GM23338 (cell line): Measurements from ENCODE around the gene ACO1. TPM values are rescaled to one million over a fixed set of nuclear protein-coding genes. Genes with fewer than 3 reads are reported as not detected.

ENCODE experiments used
- ATAC-seq: fragments of 200-7000 bp; cut with Tn5 transposase; 3 replicates; pipeline ENCODE4 v1.9.1; 2020
- DNase-seq: peaks from one replicate; pipeline ENCODE4 v3.0.0-alpha.2; 2015; ENCODE audit warnings: low spot score
- H2AFZ ChIP-seq: fragments of 200-600 bp; sonication (generic); 2 replicates; pipeline ENCODE4 v1.8.0; 2016; ENCODE audit warnings: antibody characterized with exemption, mild to moderate bottlenecking, moderate library complexity
- H3F3A ChIP-seq: fragments of 200-600 bp; sonication (generic); replicated peaks from 2 replicates; pipeline ENCODE4 v1.8.0; 2017; ENCODE audit warnings: antibody characterized with exemption, mixed run types, low read depth
- H3K27ac ChIP-seq: fragments of 200-600 bp; sonication (generic); 2 replicates; pipeline ENCODE4 v1.6.1; 2016; ENCODE audit warnings: low read depth
- H3K27me3 ChIP-seq: fragments of 200-600 bp; sonication (generic); 2 replicates; pipeline ENCODE4 v1.8.0; 2016; ENCODE audit warnings: mild to moderate bottlenecking, mixed run types, moderate library complexity; ENCODE audit not compliant: insufficient read depth
- H3K36me3 ChIP-seq: fragments of 200-600 bp; sonication (generic); 2 replicates; pipeline ENCODE4 v1.8.0; 2016; ENCODE audit warnings: mild to moderate bottlenecking; ENCODE audit not compliant: insufficient read depth
- H3K4me1 ChIP-seq: fragments of 200-600 bp; sonication (generic); 2 replicates; pipeline ENCODE4 v1.8.0; 2016; ENCODE audit warnings: mild to moderate bottlenecking, moderate library complexity; ENCODE audit not compliant: insufficient read depth
- H3K4me2 ChIP-seq: fragments of 200-600 bp; sonication (generic); 2 replicates; pipeline ENCODE4 v1.7.1; 2017; ENCODE audit warnings: mixed run types
- H3K4me3 ChIP-seq: fragments of 200-600 bp; sonication (generic); 2 replicates; pipeline ENCODE4 v1.6.1; 2016; ENCODE audit warnings: mixed run types
- H3K79me2 ChIP-seq: fragments of 200-600 bp; sonication (generic); replicated peaks from 2 replicates; pipeline ENCODE4 v1.8.0; 2017; ENCODE audit warnings: mild to moderate bottlenecking; ENCODE audit not compliant: insufficient read depth
- H3K9me2 ChIP-seq: fragments of 200-600 bp; sonication (generic); 2 replicates; pipeline ENCODE4 v1.8.0; 2017; ENCODE audit not compliant: insufficient read depth
- H4K20me1 ChIP-seq: fragments of 200-600 bp; sonication (generic); replicated peaks from 2 replicates; pipeline ENCODE4 v1.8.0; 2017; ENCODE audit warnings: mild to moderate bottlenecking; ENCODE audit not compliant: insufficient read depth
- H3K27ac Mint-ChIP-seq: 2 replicates; pipeline ENCODE4 v1.8.0; 2020; ENCODE audit warnings: inconsistent platforms, mild to moderate bottlenecking, moderate library complexity, mixed read lengths
- H3K27me3 Mint-ChIP-seq: 3 replicates; pipeline ENCODE4 v1.8.0; 2022; ENCODE audit warnings: low read depth, mild to moderate bottlenecking, moderate library complexity, mixed read lengths, inconsistent platforms; ENCODE audit not compliant: insufficient read depth, poor library complexity
- H3K36me3 Mint-ChIP-seq: 3 replicates; pipeline ENCODE4 v1.8.0; 2021; ENCODE audit warnings: low read depth, mild to moderate bottlenecking, inconsistent platforms, moderate library complexity, mixed read lengths
- H3K4me1 Mint-ChIP-seq: 3 replicates; pipeline ENCODE4 v1.8.0; 2020; ENCODE audit warnings: mild to moderate bottlenecking, inconsistent platforms, mixed read lengths
- H3K4me3 Mint-ChIP-seq: 3 replicates; pipeline ENCODE4 v1.8.0; 2021; ENCODE audit warnings: moderate library complexity, mild to moderate bottlenecking, inconsistent platforms, mixed read lengths
- H3K9me3 Mint-ChIP-seq: 3 replicates; pipeline ENCODE4 v1.8.0; 2020; ENCODE audit warnings: moderate library complexity, mild to moderate bottlenecking, inconsistent platforms, mixed read lengths
- CREB1 ChIP-seq: fragments of 250-450 bp; sonication (Bioruptor Pico); IDR thresholded peaks from 2 replicates; pipeline ENCODE4 v1.5.0; 2020; ENCODE audit warnings: low read depth, mild to moderate bottlenecking, moderate library complexity
- EZH2 ChIP-seq: fragments of 200-600 bp; sonication (generic); IDR thresholded peaks from one replicate; pipeline ENCODE4 v1.8.0; 2017; ENCODE audit warnings: antibody characterized with exemption, mild to moderate bottlenecking, low read depth; ENCODE audit not compliant: unreplicated experiment
- EZH2phosphoT487 ChIP-seq: fragments of 200-600 bp; sonication (generic); IDR thresholded peaks from one replicate; pipeline ENCODE4 v1.8.1; 2018; ENCODE audit warnings: antibody characterized with exemption; ENCODE audit not compliant: unreplicated experiment
- JUNB ChIP-seq: IDR thresholded peaks from one replicate; pipeline ENCODE4 v1.6.1; 2016; ENCODE audit warnings: antibody characterized with exemption; ENCODE audit not compliant: unreplicated experiment
- NANOG ChIP-seq: IDR thresholded peaks from 2 replicates; pipeline ENCODE4 v1.6.1; 2016; ENCODE audit warnings: antibody characterized with exemption, borderline replicate concordance
- POLR2AphosphoS5 ChIP-seq: IDR thresholded peaks from 2 replicates; pipeline ENCODE4 v1.6.1; 2016; ENCODE audit warnings: antibody characterized with exemption, low read depth
- STAT1 ChIP-seq: IDR thresholded peaks from one replicate; pipeline ENCODE4 v1.6.1; 2016; ENCODE audit warnings: antibody characterized with exemption; ENCODE audit not compliant: unreplicated experiment
- ZNF114 ChIP-seq: fragments of 250-450 bp; sonication (Bioruptor Pico); IDR thresholded peaks from 2 replicates; pipeline ENCODE4 v1.5.0; 2020; ENCODE audit warnings: mild to moderate bottlenecking, moderate library complexity
- ZNF331 ChIP-seq: fragments of 250-450 bp; sonication (Bioruptor Pico); IDR thresholded peaks from 2 replicates; pipeline ENCODE4 v1.5.0; 2020; ENCODE audit warnings: low read depth, mild to moderate bottlenecking, moderate library complexity
- polyA plus RNA-seq: library from polyadenylated mRNA; unstranded; fragments of >200 nt; fragmentation: Nextera tagmentation; extraction: Ambion mirVana; gene quantifications from 2 replicates; pipeline ENCODE4 v1.2.1, GENCODE V29; 2016
- total RNA-seq: library from RNA; depleted of rRNA; stranded (reverse); fragments of >200 nt; shearing (Covaris generic); gene quantifications from 2 replicates; pipeline ENCODE4 v1.2.3, GENCODE V29; 2014
- TF ChIP-seq, protein P1 (sequence below): IDR thresholded peaks from one replicate; pipeline ENCODE4 v1.6.1; 2018; ENCODE audit warnings: antibody characterized with exemption; ENCODE audit not compliant: unreplicated experiment
- TF ChIP-seq, protein P2 (sequence below): IDR thresholded peaks from 2 replicates; pipeline ENCODE4 v1.6.1; 2016; ENCODE audit warnings: antibody characterized with exemption
- TF ChIP-seq, protein P3 (sequence below), 2 experiments: fragments of 200-600 bp in 1 of 2; sonication (generic) in 1 of 2; conservative IDR thresholded peaks; 2 replicates each; pipeline versions ENCODE4 v1.5.1 to v1.6.1; 2016 to 2017; ENCODE audit warnings: antibody characterized with exemption in 2 of 2, low read depth in 2 of 2, mild to moderate bottlenecking in 2 of 2, moderate library complexity in 1 of 2
- TF ChIP-seq, protein P4 (sequence below): fragments of 250-450 bp; sonication (Bioruptor Pico); IDR thresholded peaks from 2 replicates; pipeline ENCODE4 v1.5.0; 2020; ENCODE audit warnings: mild to moderate bottlenecking, moderate library complexity

The ACO1 gene
- total and polyA plus RNA-seq, 2 experiments from 2014 or later: 16.6 to 41.0 TPM

DNA sequence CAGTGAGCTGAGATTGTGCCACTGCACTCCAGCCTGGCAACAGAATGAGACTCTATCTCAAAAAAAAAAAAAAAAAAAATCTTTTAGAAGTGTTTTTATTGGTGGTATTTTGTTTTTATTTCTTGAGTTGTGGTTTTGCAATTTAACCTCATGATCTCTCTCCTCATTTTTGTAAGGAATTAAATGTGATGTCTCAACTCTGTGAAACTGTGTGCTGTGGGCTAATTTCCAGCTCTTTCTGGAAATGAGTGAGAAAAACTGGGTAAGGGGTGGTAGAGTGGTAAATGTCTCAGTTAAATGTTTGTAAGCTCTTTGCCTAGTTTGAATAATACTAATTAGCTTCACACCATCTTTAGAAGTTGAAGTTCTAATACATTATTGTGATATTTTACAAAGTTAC is 29.0 kb downstream of the ACO1 start (continued):
- TF ChIP-seq STAT1 (no peak), CREB1 (CRISPR knock-in tag) (no peak), POLR2AphosphoS5 (no peak), ZNF114 (CRISPR knock-in tag) (no peak), ZNF331 (CRISPR knock-in tag) (no peak)
- TF ChIP-seq, protein P1, sequence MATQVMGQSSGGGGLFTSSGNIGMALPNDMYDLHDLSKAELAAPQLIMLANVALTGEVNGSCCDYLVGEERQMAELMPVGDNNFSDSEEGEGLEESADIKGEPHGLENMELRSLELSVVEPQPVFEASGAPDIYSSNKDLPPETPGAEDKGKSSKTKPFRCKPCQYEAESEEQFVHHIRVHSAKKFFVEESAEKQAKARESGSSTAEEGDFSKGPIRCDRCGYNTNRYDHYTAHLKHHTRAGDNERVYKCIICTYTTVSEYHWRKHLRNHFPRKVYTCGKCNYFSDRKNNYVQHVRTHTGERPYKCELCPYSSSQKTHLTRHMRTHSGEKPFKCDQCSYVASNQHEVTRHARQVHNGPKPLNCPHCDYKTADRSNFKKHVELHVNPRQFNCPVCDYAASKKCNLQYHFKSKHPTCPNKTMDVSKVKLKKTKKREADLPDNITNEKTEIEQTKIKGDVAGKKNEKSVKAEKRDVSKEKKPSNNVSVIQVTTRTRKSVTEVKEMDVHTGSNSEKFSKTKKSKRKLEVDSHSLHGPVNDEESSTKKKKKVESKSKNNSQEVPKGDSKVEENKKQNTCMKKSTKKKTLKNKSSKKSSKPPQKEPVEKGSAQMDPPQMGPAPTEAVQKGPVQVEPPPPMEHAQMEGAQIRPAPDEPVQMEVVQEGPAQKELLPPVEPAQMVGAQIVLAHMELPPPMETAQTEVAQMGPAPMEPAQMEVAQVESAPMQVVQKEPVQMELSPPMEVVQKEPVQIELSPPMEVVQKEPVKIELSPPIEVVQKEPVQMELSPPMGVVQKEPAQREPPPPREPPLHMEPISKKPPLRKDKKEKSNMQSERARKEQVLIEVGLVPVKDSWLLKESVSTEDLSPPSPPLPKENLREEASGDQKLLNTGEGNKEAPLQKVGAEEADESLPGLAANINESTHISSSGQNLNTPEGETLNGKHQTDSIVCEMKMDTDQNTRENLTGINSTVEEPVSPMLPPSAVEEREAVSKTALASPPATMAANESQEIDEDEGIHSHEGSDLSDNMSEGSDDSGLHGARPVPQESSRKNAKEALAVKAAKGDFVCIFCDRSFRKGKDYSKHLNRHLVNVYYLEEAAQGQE: no peak

DNA sequence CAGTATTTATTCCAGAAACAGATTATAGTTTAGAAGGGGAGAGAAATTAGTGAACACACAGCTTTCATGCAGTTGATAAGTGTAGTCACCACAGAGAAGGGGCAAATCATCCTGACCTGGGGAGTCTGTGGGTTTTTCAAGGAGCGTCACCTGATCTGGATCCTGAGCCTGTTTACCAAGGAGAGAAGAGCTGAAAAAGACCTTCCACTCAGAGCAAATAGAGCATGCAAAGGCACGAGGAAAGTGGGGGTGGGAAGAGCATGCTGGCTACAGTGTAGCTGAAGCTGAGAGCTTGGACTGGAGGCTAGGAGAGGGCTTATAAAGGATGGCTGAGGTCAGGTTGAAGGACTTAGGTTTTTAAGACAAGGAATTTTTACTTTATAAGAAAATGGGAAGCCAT is 30.4 kb downstream of the ACO1 start:
- H3K9me2 ChIP-seq: no peaks in the 10 kb centered on the region
- Mint-ChIP-seq H3K36me3 (peaks cover 26% of the 10 kb centered on the region; the same call in 2 of the 3 replicates), H3K27ac (no peak overlapping the region), H3K9me3 (no peaks in the 10 kb centered on the region), H3K4me1 (no peaks in the 10 kb centered on the region), H3K27me3 (no peaks in the 10 kb centered on the region), H3K4me3 (no peak overlapping the region)
- TF ChIP-seq, protein P2, sequence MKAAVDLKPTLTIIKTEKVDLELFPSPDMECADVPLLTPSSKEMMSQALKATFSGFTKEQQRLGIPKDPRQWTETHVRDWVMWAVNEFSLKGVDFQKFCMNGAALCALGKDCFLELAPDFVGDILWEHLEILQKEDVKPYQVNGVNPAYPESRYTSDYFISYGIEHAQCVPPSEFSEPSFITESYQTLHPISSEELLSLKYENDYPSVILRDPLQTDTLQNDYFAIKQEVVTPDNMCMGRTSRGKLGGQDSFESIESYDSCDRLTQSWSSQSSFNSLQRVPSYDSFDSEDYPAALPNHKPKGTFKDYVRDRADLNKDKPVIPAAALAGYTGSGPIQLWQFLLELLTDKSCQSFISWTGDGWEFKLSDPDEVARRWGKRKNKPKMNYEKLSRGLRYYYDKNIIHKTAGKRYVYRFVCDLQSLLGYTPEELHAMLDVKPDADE: no peak
- TF ChIP-seq STAT1: no peak
- no peak for TF ChIP-seq NANOG
- no peak for TF ChIP-seq JUNB
- no peak for TF ChIP-seq ZNF114 (CRISPR knock-in tag)
- no peak for TF ChIP-seq CREB1 (CRISPR knock-in tag)
- TF ChIP-seq, protein P3, sequence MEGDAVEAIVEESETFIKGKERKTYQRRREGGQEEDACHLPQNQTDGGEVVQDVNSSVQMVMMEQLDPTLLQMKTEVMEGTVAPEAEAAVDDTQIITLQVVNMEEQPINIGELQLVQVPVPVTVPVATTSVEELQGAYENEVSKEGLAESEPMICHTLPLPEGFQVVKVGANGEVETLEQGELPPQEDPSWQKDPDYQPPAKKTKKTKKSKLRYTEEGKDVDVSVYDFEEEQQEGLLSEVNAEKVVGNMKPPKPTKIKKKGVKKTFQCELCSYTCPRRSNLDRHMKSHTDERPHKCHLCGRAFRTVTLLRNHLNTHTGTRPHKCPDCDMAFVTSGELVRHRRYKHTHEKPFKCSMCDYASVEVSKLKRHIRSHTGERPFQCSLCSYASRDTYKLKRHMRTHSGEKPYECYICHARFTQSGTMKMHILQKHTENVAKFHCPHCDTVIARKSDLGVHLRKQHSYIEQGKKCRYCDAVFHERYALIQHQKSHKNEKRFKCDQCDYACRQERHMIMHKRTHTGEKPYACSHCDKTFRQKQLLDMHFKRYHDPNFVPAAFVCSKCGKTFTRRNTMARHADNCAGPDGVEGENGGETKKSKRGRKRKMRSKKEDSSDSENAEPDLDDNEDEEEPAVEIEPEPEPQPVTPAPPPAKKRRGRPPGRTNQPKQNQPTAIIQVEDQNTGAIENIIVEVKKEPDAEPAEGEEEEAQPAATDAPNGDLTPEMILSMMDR (conservative IDR thresholded peaks at IDR 0.05; ENCODE audit: low read depth in 2 of 2): no peak
- TF ChIP-seq POLR2AphosphoS5: no peak
- TF ChIP-seq EZH2: no peak
- TF ChIP-seq, protein P4, sequence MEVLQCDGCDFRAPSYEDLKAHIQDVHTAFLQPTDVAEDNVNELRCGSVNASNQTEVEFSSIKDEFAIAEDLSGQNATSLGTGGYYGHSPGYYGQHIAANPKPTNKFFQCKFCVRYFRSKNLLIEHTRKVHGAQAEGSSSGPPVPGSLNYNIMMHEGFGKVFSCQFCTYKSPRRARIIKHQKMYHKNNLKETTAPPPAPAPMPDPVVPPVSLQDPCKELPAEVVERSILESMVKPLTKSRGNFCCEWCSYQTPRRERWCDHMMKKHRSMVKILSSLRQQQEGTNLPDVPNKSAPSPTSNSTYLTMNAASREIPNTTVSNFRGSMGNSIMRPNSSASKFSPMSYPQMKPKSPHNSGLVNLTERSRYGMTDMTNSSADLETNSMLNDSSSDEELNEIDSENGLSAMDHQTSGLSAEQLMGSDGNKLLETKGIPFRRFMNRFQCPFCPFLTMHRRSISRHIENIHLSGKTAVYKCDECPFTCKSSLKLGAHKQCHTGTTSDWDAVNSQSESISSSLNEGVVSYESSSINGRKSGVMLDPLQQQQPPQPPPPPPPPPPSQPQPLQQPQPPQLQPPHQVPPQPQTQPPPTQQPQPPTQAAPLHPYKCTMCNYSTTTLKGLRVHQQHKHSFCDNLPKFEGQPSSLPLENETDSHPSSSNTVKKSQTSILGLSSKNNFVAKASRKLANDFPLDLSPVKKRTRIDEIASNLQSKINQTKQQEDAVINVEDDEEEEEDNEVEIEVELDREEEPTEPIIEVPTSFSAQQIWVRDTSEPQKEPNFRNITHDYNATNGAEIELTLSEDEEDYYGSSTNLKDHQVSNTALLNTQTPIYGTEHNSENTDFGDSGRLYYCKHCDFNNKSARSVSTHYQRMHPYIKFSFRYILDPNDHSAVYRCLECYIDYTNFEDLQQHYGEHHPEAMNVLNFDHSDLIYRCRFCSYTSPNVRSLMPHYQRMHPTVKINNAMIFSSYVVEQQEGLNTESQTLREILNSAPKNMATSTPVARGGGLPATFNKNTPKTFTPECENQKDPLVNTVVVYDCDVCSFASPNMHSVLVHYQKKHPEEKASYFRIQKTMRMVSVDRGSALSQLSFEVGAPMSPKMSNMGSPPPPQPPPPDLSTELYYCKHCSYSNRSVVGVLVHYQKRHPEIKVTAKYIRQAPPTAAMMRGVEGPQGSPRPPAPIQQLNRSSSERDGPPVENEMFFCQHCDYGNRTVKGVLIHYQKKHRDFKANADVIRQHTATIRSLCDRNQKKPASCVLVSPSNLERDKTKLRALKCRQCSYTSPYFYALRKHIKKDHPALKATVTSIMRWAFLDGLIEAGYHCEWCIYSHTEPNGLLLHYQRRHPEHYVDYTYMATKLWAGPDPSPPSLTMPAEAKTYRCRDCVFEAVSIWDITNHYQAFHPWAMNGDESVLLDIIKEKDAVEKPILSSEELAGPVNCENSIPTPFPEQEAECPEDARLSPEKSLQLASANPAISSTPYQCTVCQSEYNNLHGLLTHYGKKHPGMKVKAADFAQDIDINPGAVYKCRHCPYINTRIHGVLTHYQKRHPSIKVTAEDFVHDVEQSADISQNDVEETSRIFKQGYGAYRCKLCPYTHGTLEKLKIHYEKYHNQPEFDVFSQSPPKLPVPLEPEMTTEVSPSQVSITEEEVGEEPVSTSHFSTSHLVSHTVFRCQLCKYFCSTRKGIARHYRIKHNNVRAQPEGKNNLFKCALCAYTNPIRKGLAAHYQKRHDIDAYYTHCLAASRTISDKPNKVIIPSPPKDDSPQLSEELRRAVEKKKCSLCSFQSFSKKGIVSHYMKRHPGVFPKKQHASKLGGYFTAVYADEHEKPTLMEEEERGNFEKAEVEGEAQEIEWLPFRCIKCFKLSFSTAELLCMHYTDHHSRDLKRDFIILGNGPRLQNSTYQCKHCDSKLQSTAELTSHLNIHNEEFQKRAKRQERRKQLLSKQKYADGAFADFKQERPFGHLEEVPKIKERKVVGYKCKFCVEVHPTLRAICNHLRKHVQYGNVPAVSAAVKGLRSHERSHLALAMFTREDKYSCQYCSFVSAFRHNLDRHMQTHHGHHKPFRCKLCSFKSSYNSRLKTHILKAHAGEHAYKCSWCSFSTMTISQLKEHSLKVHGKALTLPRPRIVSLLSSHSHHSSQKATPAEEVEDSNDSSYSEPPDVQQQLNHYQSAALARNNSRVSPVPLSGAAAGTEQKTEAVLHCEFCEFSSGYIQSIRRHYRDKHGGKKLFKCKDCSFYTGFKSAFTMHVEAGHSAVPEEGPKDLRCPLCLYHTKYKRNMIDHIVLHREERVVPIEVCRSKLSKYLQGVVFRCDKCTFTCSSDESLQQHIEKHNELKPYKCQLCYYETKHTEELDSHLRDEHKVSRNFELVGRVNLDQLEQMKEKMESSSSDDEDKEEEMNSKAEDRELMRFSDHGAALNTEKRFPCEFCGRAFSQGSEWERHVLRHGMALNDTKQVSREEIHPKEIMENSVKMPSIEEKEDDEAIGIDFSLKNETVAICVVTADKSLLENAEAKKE (CRISPR knock-in tag): no peak
- TF ChIP-seq EZH2phosphoT487: no peak
- DNase-seq (no peak), ATAC-seq (no peak)
- no peaks in the 10 kb centered on the region for H3K79me2 ChIP-seq
- no peaks in the 10 kb centered on the region for H3F3A ChIP-seq
- H4K20me1 ChIP-seq: no peaks in the 10 kb centered on the region
- no peak overlapping the region for H2AFZ ChIP-seq
- no peaks in the 10 kb centered on the region for H3K36me3 ChIP-seq
- H3K4me1 ChIP-seq: no peaks in the 10 kb centered on the region
- H3K27me3 ChIP-seq: no peaks in the 10 kb centered on the region
- H3K4me2 ChIP-seq: no peak overlapping the region
- no peak overlapping the region for H3K27ac ChIP-seq
- no peak overlapping the region for H3K4me3 ChIP-seq
